CD8-positive, alpha-beta memory T cell (primary cell): ENCODE results near the gene KCNB1. TPM values are rescaled to one million over a fixed set of nuclear protein-coding genes. Genes with fewer than 3 reads are reported as not detected.

ENCODE experiments used
- CTCF ChIA-PET: fragments of 350-600 bp; sonication (Branson Sonifier 250); formaldehyde crosslinking; loops from one replicate; lab custom pipeline; 2021; ENCODE audit warnings: antibody characterized with exemption; lab: Charles Lee
- POLR2A ChIA-PET: fragments of 350-600 bp; sonication (Branson Sonifier 250); formaldehyde crosslinking; loops from one replicate; lab custom pipeline; 2021; ENCODE audit warnings: antibody characterized with exemption; lab: Charles Lee
- DNase-seq, 5 donors: peaks; one replicate each; pipeline versions ENCODE4 v3.0.0 to v3.0.0-alpha.2; 2020 to 2022; ENCODE audit warnings: mixed read lengths in 1 of 5
- H3K27ac ChIP-seq: one replicate; pipeline ENCODE4 v1.7.0; 2013; ENCODE audit warnings: low read depth, mild to moderate bottlenecking, low read length, moderate library complexity
- H3K27me3 ChIP-seq: 2 replicates; pipeline ENCODE4 v1.7.0; 2013; ENCODE audit warnings: low read length, mild to moderate bottlenecking; ENCODE audit not compliant: insufficient read depth, poor library complexity, severe bottlenecking
- H3K36me3 ChIP-seq: 2 replicates; pipeline ENCODE4 v1.7.0; 2013; ENCODE audit warnings: mild to moderate bottlenecking, low read length, moderate library complexity; ENCODE audit not compliant: insufficient read depth
- H3K4me1 ChIP-seq: 2 replicates; pipeline ENCODE4 v1.7.0; 2013; ENCODE audit warnings: mild to moderate bottlenecking, low read length, moderate library complexity; ENCODE audit not compliant: insufficient read depth
- H3K4me3 ChIP-seq: 2 replicates; pipeline ENCODE4 v1.7.0; 2013; ENCODE audit warnings: mild to moderate bottlenecking, low read length
- H3K9me3 ChIP-seq: 2 replicates; pipeline ENCODE4 v1.7.0; 2013; ENCODE audit warnings: mild to moderate bottlenecking, low read length
- H3K27ac Mint-ChIP-seq, 8 donors: one replicate each; pipeline ENCODE4 v1.8.0; 2020 to 2021; ENCODE audit warnings: mixed read lengths in 8 of 8, mild to moderate bottlenecking in 6 of 8, inconsistent platforms in 3 of 8, moderate library complexity in 3 of 8
- H3K27me3 Mint-ChIP-seq, 2 donors: one replicate each; pipeline ENCODE4 v1.8.0; 2020 to 2021; ENCODE audit warnings: mixed read lengths in 2 of 2, mild to moderate bottlenecking in 1 of 2, moderate library complexity in 1 of 2
- H3K36me3 Mint-ChIP-seq, 3 donors: one replicate each; pipeline ENCODE4 v1.8.0; 2020 to 2021; ENCODE audit warnings: mixed read lengths in 3 of 3, inconsistent platforms in 1 of 3, mild to moderate bottlenecking in 1 of 3
- H3K4me1 Mint-ChIP-seq, 3 donors: one replicate each; pipeline ENCODE4 v1.8.0; 2020 to 2021; ENCODE audit warnings: mixed read lengths in 3 of 3, inconsistent platforms in 1 of 3, mild to moderate bottlenecking in 1 of 3
- H3K4me3 Mint-ChIP-seq, 7 donors: one replicate each; pipeline ENCODE4 v1.8.0; 2020 to 2021; ENCODE audit warnings: mixed read lengths in 7 of 7, mild to moderate bottlenecking in 6 of 7, moderate library complexity in 4 of 7, inconsistent platforms in 2 of 7
- H3K9me3 Mint-ChIP-seq, 5 donors: one replicate each; pipeline ENCODE4 v1.8.0; 2020 to 2022; ENCODE audit warnings: mixed read lengths in 5 of 5, mild to moderate bottlenecking in 3 of 5, moderate library complexity in 2 of 5, inconsistent platforms in 1 of 5
- polyA plus RNA-seq: library from polyadenylated mRNA; unstranded; fragments of 300-500 nt; fragmentation: Illumina TruSeq; gene quantifications from one replicate; pipeline ENCODE4 v1.2.3, GENCODE V29; 2021
- total RNA-seq, 2 experiments: library from RNA; stranded (reverse); gene quantifications; one replicate each; pipeline ENCODE4 v1.2.3, GENCODE V29; 2021

Gene KCNB1
- total and polyA plus RNA-seq, 3 experiments from 2014 or later: 0.77 TPM; not detected in 2

- DNase-seq: no peak
- Histone ChIP-seq H3K4me1 (peaks cover 9% of the 10 kb centered on the region), H3K27ac (no peak overlapping the region), H3K9me3 (no peaks in the 10 kb centered on the region), H3K27me3 (peaks cover 16% of the 10 kb centered on the region), H3K4me3 (no peak overlapping the region), H3K36me3 (no peaks in the 10 kb centered on the region)
- CTCF ChIA-PET: no interaction called here
- Mint-ChIP-seq H3K4me3 (peak overlapping the region in 5 of 7 donors; percentile 20 to 80 (median 44)), H3K36me3 (peaks cover 0 to 6% (median 0%) of the 10 kb centered on the region in 3 donors), H3K4me1 (peaks cover 7 to 9% (median 8%) of the 10 kb centered on the region in 3 donors), H3K27ac (no peak overlapping the region), H3K27me3 (peaks cover 61 to 81% of the 10 kb centered on the region in 2 donors), H3K9me3 (peaks cover 0 to 4% (median 0%) of the 10 kb centered on the region in 5 donors)
- POLR2A ChIA-PET: interaction anchor here (0.7 kb wide), 1 partner anchor 193 kb away, joined by 3 read pairs; no protein-coding TSS in a partner anchor
These were observed 689 bp upstream of the KCNB1 start for GRCh38 chr20:49483018-49483695.

DNA sequence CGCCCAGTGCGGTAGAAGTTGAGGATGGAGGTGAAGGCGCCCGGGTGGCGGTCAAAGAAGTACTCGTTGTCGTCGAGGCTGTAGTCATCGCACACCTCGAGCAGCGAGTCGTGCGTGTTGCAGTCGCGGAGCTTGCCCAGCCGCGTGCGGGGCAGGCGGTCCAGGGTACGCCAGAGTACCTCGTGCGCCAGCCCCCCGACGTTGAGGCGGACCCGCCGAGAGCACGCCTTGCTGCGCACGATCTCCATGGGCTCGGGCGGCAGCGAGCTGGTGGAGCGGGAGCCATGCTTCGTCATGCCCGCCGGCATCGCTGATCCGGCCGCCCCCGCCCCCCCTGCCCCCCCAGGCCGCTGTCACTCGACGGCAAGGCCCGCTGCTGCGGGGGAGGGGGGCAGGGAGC, 295 bp downstream of the KCNB1 start:
- ChIA-PET POLR2A (interaction anchor here (0.7 kb wide), 1 partner anchor 194 kb away, joined by 3 read pairs; no protein-coding TSS in a partner anchor), CTCF (no interaction called here)
- DNase-seq: no peak
- Mint-ChIP-seq H3K9me3 (peaks cover 0 to 4% (median 0%) of the 10 kb centered on the region in 5 donors), H3K4me3 (no peak overlapping the region), H3K27ac (no peak overlapping the region), H3K4me1 (peaks cover 7 to 9% (median 8%) of the 10 kb centered on the region in 3 donors), H3K27me3 (peaks cover 60 to 81% of the 10 kb centered on the region in 2 donors), H3K36me3 (peaks cover 0 to 6% (median 0%) of the 10 kb centered on the region in 3 donors)
- no peaks in the 10 kb centered on the region for H3K9me3 ChIP-seq
- H3K4me1 ChIP-seq: peaks cover 9% of the 10 kb centered on the region
- H3K4me3 ChIP-seq: no peak overlapping the region
- peaks cover 18% of the 10 kb centered on the region for H3K27me3 ChIP-seq
- no peaks in the 10 kb centered on the region for H3K36me3 ChIP-seq
- no peak overlapping the region for H3K27ac ChIP-seq

GRCh38 chr20:49481116-49481515, 1.4 kb downstream of the KCNB1 start:
- no peak overlapping the region for H3K4me3 Mint-ChIP-seq
- Histone ChIP-seq H3K4me1 (peaks cover 9% of the 10 kb centered on the region), H3K36me3 (no peaks in the 10 kb centered on the region), H3K27ac (no peak overlapping the region), H3K27me3 (peaks cover 15% of the 10 kb centered on the region), H3K9me3 (no peaks in the 10 kb centered on the region), H3K4me3 (no peak overlapping the region)
- peaks cover 7 to 9% (median 8%) of the 10 kb centered on the region in 3 donors for H3K4me1 Mint-ChIP-seq
- peaks cover 0 to 6% (median 0%) of the 10 kb centered on the region in 3 donors for H3K36me3 Mint-ChIP-seq
- peaks cover 54 to 78% of the 10 kb centered on the region in 2 donors for H3K27me3 Mint-ChIP-seq
- no peak for DNase-seq
- H3K27ac Mint-ChIP-seq: no peak overlapping the region
- POLR2A ChIA-PET: no interaction called here
- CTCF ChIA-PET: no interaction called here
- H3K9me3 Mint-ChIP-seq: peaks cover 0 to 4% (median 0%) of the 10 kb centered on the region in 5 donors

GRCh38 chr20:49480236-49480635, 2.2 kb downstream of the KCNB1 start:
- peaks cover 56 to 75% of the 10 kb centered on the region in 2 donors for H3K27me3 Mint-ChIP-seq
- no peak overlapping the region for H3K4me3 Mint-ChIP-seq
- no peak for DNase-seq
- no peak overlapping the region for H3K4me3 ChIP-seq
- H3K9me3 ChIP-seq: no peaks in the 10 kb centered on the region
- H3K4me1 ChIP-seq: peaks cover 9% of the 10 kb centered on the region
- H3K36me3 Mint-ChIP-seq: peaks cover 0 to 6% (median 0%) of the 10 kb centered on the region in 3 donors
- H3K27me3 ChIP-seq: peaks cover 13% of the 10 kb centered on the region
- H3K27ac ChIP-seq: no peak overlapping the region
- CTCF ChIA-PET: no interaction called here
- peaks cover 0 to 4% (median 0%) of the 10 kb centered on the region in 5 donors for H3K9me3 Mint-ChIP-seq
- no peaks in the 10 kb centered on the region for H3K36me3 ChIP-seq
- POLR2A ChIA-PET: no interaction called here
- no peak overlapping the region for H3K27ac Mint-ChIP-seq
- peaks cover 5 to 9% (median 8%) of the 10 kb centered on the region in 3 donors for H3K4me1 Mint-ChIP-seq

DNA sequence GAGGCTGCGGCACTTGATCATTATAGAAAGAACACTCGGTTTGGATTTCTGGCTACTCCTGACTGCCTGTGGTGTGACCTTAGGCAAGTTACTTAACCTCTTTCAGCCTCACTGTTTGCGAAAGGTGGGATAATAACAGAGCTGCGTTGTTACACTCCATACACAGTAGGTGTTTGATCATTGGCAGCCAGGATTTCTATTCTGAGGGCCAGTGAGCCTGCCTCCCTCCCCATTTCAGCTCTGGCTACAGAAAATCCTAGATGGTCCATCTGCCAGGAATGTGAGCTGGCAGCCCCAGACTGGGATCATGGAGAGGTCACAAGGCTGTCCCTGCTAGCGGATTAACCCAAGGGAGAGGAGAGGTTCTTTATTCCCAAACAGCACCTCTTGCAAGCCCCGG, 2.7 kb downstream of the KCNB1 start:
- Histone ChIP-seq H3K27ac (no peak overlapping the region), H3K4me3 (no peak overlapping the region), H3K27me3 (peaks cover 13% of the 10 kb centered on the region), H3K4me1 (peaks cover 9% of the 10 kb centered on the region), H3K36me3 (no peaks in the 10 kb centered on the region), H3K9me3 (no peaks in the 10 kb centered on the region)
- peaks cover 0 to 6% (median 0%) of the 10 kb centered on the region in 3 donors for H3K36me3 Mint-ChIP-seq
- DNase-seq: no peak
- CTCF ChIA-PET: no interaction called here
- no peak overlapping the region for H3K4me3 Mint-ChIP-seq
- H3K9me3 Mint-ChIP-seq: peaks cover 0 to 4% (median 0%) of the 10 kb centered on the region in 5 donors
- H3K27ac Mint-ChIP-seq: no peak overlapping the region
- peaks cover 51 to 75% of the 10 kb centered on the region in 2 donors for H3K27me3 Mint-ChIP-seq
- POLR2A ChIA-PET: no interaction called here
- peaks cover 5 to 9% (median 7%) of the 10 kb centered on the region in 3 donors for H3K4me1 Mint-ChIP-seq

- Mint-ChIP-seq H3K27me3 (peaks cover 46 to 75% of the 10 kb centered on the region in 2 donors), H3K4me1 (peaks cover 0 to under 1% (median 0%) of the 10 kb centered on the region in 3 donors), H3K9me3 (peaks cover 0 to 2% (median 0%) of the 10 kb centered on the region in 5 donors), H3K36me3 (peaks cover 0 to 6% (median 0%) of the 10 kb centered on the region in 3 donors), H3K27ac (no peak overlapping the region), H3K4me3 (no peak overlapping the region)
- Histone ChIP-seq H3K4me3 (no peak overlapping the region), H3K4me1 (peaks cover 9% of the 10 kb centered on the region), H3K27me3 (peaks cover 13% of the 10 kb centered on the region), H3K9me3 (no peaks in the 10 kb centered on the region), H3K36me3 (no peaks in the 10 kb centered on the region), H3K27ac (no peak overlapping the region)
- POLR2A ChIA-PET: no interaction called here
- CTCF ChIA-PET: no interaction called here
- DNase-seq: no peak
These were observed 3.4 kb downstream of the KCNB1 start for GRCh38 chr20:49478754-49479689.

DNA sequence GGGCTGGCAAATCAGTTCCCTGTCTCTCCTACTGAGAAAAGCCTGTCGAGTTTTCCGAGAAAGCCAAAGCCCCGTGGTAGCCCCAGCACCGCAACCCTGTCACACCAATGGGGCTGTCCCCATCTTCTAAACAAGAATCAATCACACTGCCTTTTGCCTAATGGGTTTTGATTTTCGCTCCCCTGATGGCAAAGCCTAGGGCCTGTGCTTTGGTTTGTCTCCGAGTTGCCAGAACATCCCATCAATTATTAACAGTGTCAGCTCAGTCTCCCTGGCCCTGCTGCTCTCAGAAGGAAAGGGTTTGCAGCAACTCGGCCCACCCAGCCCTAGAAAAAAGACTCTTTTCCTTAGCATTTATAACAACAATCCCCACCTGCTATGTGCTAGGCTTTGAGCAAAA, 4.2 kb downstream of the KCNB1 start:
- Histone ChIP-seq H3K27ac (no peak overlapping the region), H3K27me3 (peaks cover 13% of the 10 kb centered on the region), H3K9me3 (no peaks in the 10 kb centered on the region), H3K36me3 (no peaks in the 10 kb centered on the region), H3K4me1 (peaks cover 5% of the 10 kb centered on the region), H3K4me3 (no peak overlapping the region)
- Mint-ChIP-seq H3K9me3 (peaks cover 0 to 2% (median 0%) of the 10 kb centered on the region in 5 donors), H3K4me1 (no peaks in the 10 kb centered on the region), H3K4me3 (no peak overlapping the region), H3K27ac (no peak overlapping the region), H3K36me3 (peaks cover 0 to 6% (median 0%) of the 10 kb centered on the region in 3 donors), H3K27me3 (peaks cover 46 to 77% of the 10 kb centered on the region in 2 donors)
- CTCF ChIA-PET: no interaction called here
- DNase-seq: no peak
- POLR2A ChIA-PET: no interaction called here
